ENCODE measurements around the gene PADI3. TPM values are rescaled to one million over a fixed set of nuclear protein-coding genes. Genes with fewer than 3 reads are reported as not detected.

PADI3 gene
- total and polyA plus RNA-seq, 4 donors, result 0.13 TPM; not detected in 3

- H3K27me3 ChIP-seq (ENCODE audit: control insufficient read depth in 3 of 3, insufficient read depth in 3 of 3, low read length in 2 of 3), result no peaks in the 10 kb centered on the region
- H3K4me3 ChIP-seq, result no peak overlapping the region
- H3K9ac ChIP-seq (ENCODE audit: insufficient read depth in 1 of 2, low read length in 2 of 2), result no peak overlapping the region
- peaks cover 0 to 5% (median 0%) of the 10 kb centered on the region in 4 donors for H3K9me3 ChIP-seq (ENCODE audit: control insufficient read depth in 4 of 4, insufficient read depth in 3 of 4, low read length in 3 of 4)
- H3K36me3 ChIP-seq (ENCODE audit: control insufficient read depth in 4 of 4, insufficient read depth in 4 of 4, low read length in 4 of 4), result no peaks in the 10 kb centered on the region
- 84 to 93% methylated on average over 3 of the region's 3 CpGs for WGBS, 2 donors
- no peak for ATAC-seq (ENCODE audit: insufficient read depth, low FRiP score)
- no peak for DNase-seq
- H3K27ac ChIP-seq (ENCODE audit: low read depth in 1 of 2, low read length in 1 of 2), result no peak overlapping the region
- no peak for TF ChIP-seq CTCF (IDR thresholded peaks at IDR 0.05; ENCODE audit: control extremely low read depth, extremely low read depth)
- H3K4me1 ChIP-seq (ENCODE audit: control insufficient read depth in 5 of 5, insufficient read depth in 5 of 5, low read length in 5 of 5), result no peaks in the 10 kb centered on the region
Observed at GRCh38 chr1:17220287-17220686, 28.6 kb upstream of the PADI3 start.

GRCh38 chr1:17222557-17222956 is 26.3 kb upstream of the PADI3 start:
- H3K4me1 ChIP-seq (ENCODE audit: control insufficient read depth in 5 of 5, insufficient read depth in 5 of 5, low read length in 5 of 5), result no peaks in the 10 kb centered on the region
- H3K9ac ChIP-seq (ENCODE audit: insufficient read depth in 1 of 2, low read length in 2 of 2), result no peak overlapping the region
- no peak for DNase-seq
- no peak overlapping the region for H3K27ac ChIP-seq (ENCODE audit: low read depth in 1 of 2, low read length in 1 of 2)
- no peak overlapping the region for H3K4me3 ChIP-seq
- no peak for TF ChIP-seq CTCF (IDR thresholded peaks at IDR 0.05; ENCODE audit: control extremely low read depth, extremely low read depth)
- H3K36me3 ChIP-seq (ENCODE audit: control insufficient read depth in 4 of 4, insufficient read depth in 4 of 4, low read length in 4 of 4), result no peaks in the 10 kb centered on the region
- peaks cover 0 to 5% (median 0%) of the 10 kb centered on the region in 4 donors for H3K9me3 ChIP-seq (ENCODE audit: control insufficient read depth in 4 of 4, insufficient read depth in 3 of 4, low read length in 3 of 4)
- 83 to 92% methylated on average over 14 of the region's 14 CpGs for WGBS, 2 donors
- H3K27me3 ChIP-seq (ENCODE audit: control insufficient read depth in 3 of 3, insufficient read depth in 3 of 3, low read length in 2 of 3), result no peaks in the 10 kb centered on the region
- ATAC-seq (ENCODE audit: insufficient read depth, low FRiP score), result no peak

- no peak overlapping the region for H3K4me3 ChIP-seq
- H3K27ac ChIP-seq (ENCODE audit: low read depth in 1 of 2, low read length in 1 of 2), result no peak overlapping the region
- no peaks in the 10 kb centered on the region for H3K36me3 ChIP-seq (ENCODE audit: control insufficient read depth in 4 of 4, insufficient read depth in 4 of 4, low read length in 4 of 4)
- H3K27me3 ChIP-seq (ENCODE audit: control insufficient read depth in 3 of 3, insufficient read depth in 3 of 3, low read length in 2 of 3), result no peaks in the 10 kb centered on the region
- ATAC-seq (ENCODE audit: insufficient read depth, low FRiP score) (no peak), DNase-seq (no peak)
- 94 to 97% methylated on average over 4 of the region's 4 CpGs for WGBS, 2 donors
- no peak overlapping the region for H3K9ac ChIP-seq (ENCODE audit: insufficient read depth in 1 of 2, low read length in 2 of 2)
- H3K4me1 ChIP-seq (ENCODE audit: control insufficient read depth in 5 of 5, insufficient read depth in 5 of 5, low read length in 5 of 5), result no peaks in the 10 kb centered on the region
- TF ChIP-seq CTCF (IDR thresholded peaks at IDR 0.05; ENCODE audit: control extremely low read depth, extremely low read depth), result no peak
- peaks cover 0 to 5% (median 0%) of the 10 kb centered on the region in 4 donors for H3K9me3 ChIP-seq (ENCODE audit: control insufficient read depth in 4 of 4, insufficient read depth in 3 of 4, low read length in 3 of 4)
Observed at GRCh38 chr1:17224434-17224833, 24.5 kb upstream of the PADI3 start.

- H3K9me3 ChIP-seq (ENCODE audit: control insufficient read depth in 4 of 4, insufficient read depth in 3 of 4, low read length in 3 of 4), result peaks cover 0 to 5% (median 0%) of the 10 kb centered on the region in 4 donors
- H3K27me3 ChIP-seq (ENCODE audit: control insufficient read depth in 3 of 3, insufficient read depth in 3 of 3, low read length in 2 of 3), result no peaks in the 10 kb centered on the region
- no peak for TF ChIP-seq CTCF (IDR thresholded peaks at IDR 0.05; ENCODE audit: control extremely low read depth, extremely low read depth)
- no peak overlapping the region for H3K9ac ChIP-seq (ENCODE audit: insufficient read depth in 1 of 2, low read length in 2 of 2)
- H3K27ac ChIP-seq (ENCODE audit: low read depth in 1 of 2, low read length in 1 of 2), result no peak overlapping the region
- H3K4me3 ChIP-seq, result no peak overlapping the region
- no peaks in the 10 kb centered on the region for H3K36me3 ChIP-seq (ENCODE audit: control insufficient read depth in 4 of 4, insufficient read depth in 4 of 4, low read length in 4 of 4)
- no peak for ATAC-seq (ENCODE audit: insufficient read depth, low FRiP score)
- no peaks in the 10 kb centered on the region for H3K4me1 ChIP-seq (ENCODE audit: control insufficient read depth in 5 of 5, insufficient read depth in 5 of 5, low read length in 5 of 5)
- WGBS, 2 donors, result 79 to 89% methylated on average over 6 of the region's 6 CpGs
- no peak for DNase-seq
Observed at GRCh38 chr1:17225140-17225539, 23.8 kb upstream of the PADI3 start.

Data from lung (tissue), 12 donors.